GM12892 (cell line): ENCODE measurements around the gene CADM1.

Source experiments
- POLR2A ChIP-seq: IDR thresholded peaks from 2 replicates; pipeline ENCODE4 v1.6.1; 2011; ENCODE audit warnings: low read depth, low read length, control low read depth
- POLR2AphosphoS5 ChIP-seq: IDR thresholded peaks from 2 replicates; pipeline ENCODE4 v1.6.1; 2011; ENCODE audit warnings: low read depth, low read length, control low read depth

DNA sequence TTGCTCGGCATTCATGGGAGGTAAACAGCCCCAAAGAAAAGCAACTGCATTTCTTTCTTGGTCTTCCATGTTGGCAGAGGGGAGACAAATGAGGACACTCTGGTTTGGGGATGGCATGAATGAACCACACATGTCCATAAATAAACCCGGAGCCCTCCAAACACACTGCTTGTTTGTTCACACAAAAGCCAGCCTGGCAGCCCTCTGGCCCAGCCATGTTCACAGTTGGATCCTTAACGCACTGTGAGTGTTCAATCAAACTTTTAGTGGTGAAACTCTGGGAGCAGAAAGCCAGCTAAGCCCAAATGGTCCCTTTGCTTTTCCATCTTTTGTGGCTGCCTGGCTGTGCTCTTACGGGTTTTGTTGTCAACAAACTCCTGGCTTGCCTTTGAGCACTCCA is 336.8 kb downstream of the CADM1 start:
- no peak for TF ChIP-seq POLR2A
- TF ChIP-seq POLR2AphosphoS5: no peak
